Astrocyte (in vitro differentiated cells and primary cell): Measurements from ENCODE around the gene NKAIN1. TPM values are rescaled to one million over a fixed set of nuclear protein-coding genes. Genes with fewer than 3 reads are reported as not detected.
A peak's percentile ranks its signal among the peaks of the same experiment; 100 is the strongest.

Source experiments
- DNase-seq: peaks from one replicate; pipeline ENCODE4 v3.0.0-alpha.2; 2010; ENCODE audit warnings: low read depth
- FAIRE-seq: peaks from 2 replicates; lab custom pipeline; 2011; peaks lifted over from hg19 to GRCh38; lab: Jason Lieb, UNC
- H2AFZ ChIP-seq: 2 replicates; pipeline ENCODE4 v1.6.0; 2012; ENCODE audit warnings: low read depth, low read length, inconsistent platforms
- H3K27ac ChIP-seq: 2 replicates; pipeline ENCODE4 v1.5.1; 2011; ENCODE audit warnings: low read depth, low read length, inconsistent platforms
- H3K27me3 ChIP-seq: 2 replicates; pipeline ENCODE4 v1.6.0; 2011; ENCODE audit warnings: low read length, inconsistent platforms; ENCODE audit not compliant: insufficient read depth
- H3K36me3 ChIP-seq: 2 replicates; pipeline ENCODE4 v1.5.1; 2011; ENCODE audit warnings: low read length, inconsistent platforms; ENCODE audit not compliant: insufficient read depth
- H3K4me1 ChIP-seq: 2 replicates; pipeline ENCODE4 v1.5.1; 2011; ENCODE audit warnings: low read length, inconsistent platforms; ENCODE audit not compliant: insufficient read depth
- H3K4me2 ChIP-seq: 2 replicates; pipeline ENCODE4 v1.6.0; 2012; ENCODE audit warnings: low read length, inconsistent platforms
- H3K4me3 ChIP-seq: 2 replicates; pipeline ENCODE4 v1.5.1; 2011; ENCODE audit warnings: low read depth, mild to moderate bottlenecking, low read length, inconsistent platforms; ENCODE audit not compliant: insufficient read depth
- H3K79me2 ChIP-seq: 2 replicates; pipeline ENCODE4 v1.6.0; 2012; ENCODE audit warnings: mild to moderate bottlenecking, low read length, inconsistent platforms; ENCODE audit not compliant: insufficient read depth
- H3K9ac ChIP-seq: 2 replicates; pipeline ENCODE4 v1.6.0; 2012; ENCODE audit warnings: mild to moderate bottlenecking, low read length, inconsistent platforms
- H3K9me3 ChIP-seq: 2 replicates; pipeline ENCODE4 v1.5.1; 2012; ENCODE audit warnings: low read depth, mild to moderate bottlenecking, low read length, inconsistent platforms; ENCODE audit not compliant: insufficient read depth
- H4K20me1 ChIP-seq: 2 replicates; pipeline ENCODE4 v1.6.0; 2012; ENCODE audit warnings: low read length, inconsistent platforms; ENCODE audit not compliant: insufficient read depth
- H3K27ac Mint-ChIP-seq: one replicate; pipeline ENCODE4 v1.8.0; 2021; ENCODE audit warnings: mild to moderate bottlenecking, mixed read lengths; ENCODE audit not compliant: unreplicated experiment
- H3K27me3 Mint-ChIP-seq: one replicate; pipeline ENCODE4 v1.8.0; 2021; ENCODE audit warnings: low read depth, mixed read lengths; ENCODE audit not compliant: unreplicated experiment
- H3K36me3 Mint-ChIP-seq: one replicate; pipeline ENCODE4 v1.8.0; 2021; ENCODE audit warnings: low read depth, mixed read lengths; ENCODE audit not compliant: unreplicated experiment
- H3K4me1 Mint-ChIP-seq: one replicate; pipeline ENCODE4 v1.8.0; 2021; ENCODE audit warnings: low read depth, mixed read lengths; ENCODE audit not compliant: unreplicated experiment
- H3K4me3 Mint-ChIP-seq: one replicate; pipeline ENCODE4 v1.8.0; 2021; ENCODE audit warnings: mild to moderate bottlenecking, moderate library complexity, mixed read lengths; ENCODE audit not compliant: unreplicated experiment
- H3K9me3 Mint-ChIP-seq: one replicate; pipeline ENCODE4 v1.8.0; 2021; ENCODE audit warnings: mild to moderate bottlenecking, mixed read lengths; ENCODE audit not compliant: unreplicated experiment
- EZH2 ChIP-seq: IDR thresholded peaks from 2 replicates; pipeline ENCODE4 v1.6.1; 2012; ENCODE audit warnings: mild to moderate bottlenecking, low read length, inconsistent platforms; ENCODE audit not compliant: insufficient read depth
- total RNA-seq: library from RNA; stranded (reverse); gene quantifications from 2 replicates; pipeline ENCODE4 v1.2.1, GENCODE V29; 2021
- TF ChIP-seq, protein P1 (sequence below): IDR thresholded peaks from 2 replicates; pipeline ENCODE4 v1.5.1; 2011; ENCODE audit warnings: low read depth, mild to moderate bottlenecking, inconsistent platforms, low read length, moderate library complexity; ENCODE audit not compliant: insufficient read depth

NKAIN1 gene
- total RNA-seq, 1 donor from 2014 or later = 5.6 TPM

- no peaks in the 10 kb centered on the region for H3K79me2 ChIP-seq
- no peaks in the 10 kb centered on the region for H4K20me1 ChIP-seq
- H3K4me1 Mint-ChIP-seq = peaks cover 2% of the 10 kb centered on the region
- no peaks in the 10 kb centered on the region for H3K9me3 ChIP-seq
- H3K9ac ChIP-seq = peak overlapping the region; percentile 72
- peak; percentile 49 for DNase-seq
- H2AFZ ChIP-seq = peak overlapping the region; percentile 57
- FAIRE-seq = no peak
- peaks cover 3% of the 10 kb centered on the region for H3K27me3 Mint-ChIP-seq
- H3K27ac Mint-ChIP-seq = peak overlapping the region; percentile 84
- H3K4me2 ChIP-seq = peak overlapping the region; percentile 83
- no peaks in the 10 kb centered on the region for H3K27me3 ChIP-seq
- peak overlapping the region; percentile 56 for H3K4me3 ChIP-seq
- no peaks in the 10 kb centered on the region for H3K9me3 Mint-ChIP-seq
- H3K4me1 ChIP-seq = peaks cover 11% of the 10 kb centered on the region
- H3K4me3 Mint-ChIP-seq = peak overlapping the region; percentile 90
- TF ChIP-seq, protein P1, sequence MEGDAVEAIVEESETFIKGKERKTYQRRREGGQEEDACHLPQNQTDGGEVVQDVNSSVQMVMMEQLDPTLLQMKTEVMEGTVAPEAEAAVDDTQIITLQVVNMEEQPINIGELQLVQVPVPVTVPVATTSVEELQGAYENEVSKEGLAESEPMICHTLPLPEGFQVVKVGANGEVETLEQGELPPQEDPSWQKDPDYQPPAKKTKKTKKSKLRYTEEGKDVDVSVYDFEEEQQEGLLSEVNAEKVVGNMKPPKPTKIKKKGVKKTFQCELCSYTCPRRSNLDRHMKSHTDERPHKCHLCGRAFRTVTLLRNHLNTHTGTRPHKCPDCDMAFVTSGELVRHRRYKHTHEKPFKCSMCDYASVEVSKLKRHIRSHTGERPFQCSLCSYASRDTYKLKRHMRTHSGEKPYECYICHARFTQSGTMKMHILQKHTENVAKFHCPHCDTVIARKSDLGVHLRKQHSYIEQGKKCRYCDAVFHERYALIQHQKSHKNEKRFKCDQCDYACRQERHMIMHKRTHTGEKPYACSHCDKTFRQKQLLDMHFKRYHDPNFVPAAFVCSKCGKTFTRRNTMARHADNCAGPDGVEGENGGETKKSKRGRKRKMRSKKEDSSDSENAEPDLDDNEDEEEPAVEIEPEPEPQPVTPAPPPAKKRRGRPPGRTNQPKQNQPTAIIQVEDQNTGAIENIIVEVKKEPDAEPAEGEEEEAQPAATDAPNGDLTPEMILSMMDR = no peak
- TF ChIP-seq EZH2 = no peak
- H3K27ac ChIP-seq = peak overlapping the region; percentile 73
- no peaks in the 10 kb centered on the region for H3K36me3 ChIP-seq
- H3K36me3 Mint-ChIP-seq = peaks cover 3% of the 10 kb centered on the region
These were observed 84.4 kb downstream of the NKAIN1 start for GRCh38 chr1:31155216-31155806.

GRCh38 chr1:31154632-31155215, 85.0 kb downstream of the NKAIN1 start:
- Histone ChIP-seq H4K20me1 (no peaks in the 10 kb centered on the region), H3K79me2 (no peaks in the 10 kb centered on the region), H3K4me2 (peak overlapping the region; percentile 89), H3K36me3 (no peaks in the 10 kb centered on the region), H3K4me1 (peaks cover 11% of the 10 kb centered on the region), H3K9me3 (no peaks in the 10 kb centered on the region), H3K27ac (peak overlapping the region; percentile 84), H3K4me3 (peak overlapping the region; percentile 62), H3K9ac (peak overlapping the region; percentile 87), H3K27me3 (no peaks in the 10 kb centered on the region), H2AFZ (peak overlapping the region; percentile 93)
- peaks cover 3% of the 10 kb centered on the region for H3K36me3 Mint-ChIP-seq
- peak overlapping the region; percentile 79 for H3K4me3 Mint-ChIP-seq
- no peaks in the 10 kb centered on the region for H3K9me3 Mint-ChIP-seq
- FAIRE-seq = no peak
- DNase-seq = peak; percentile 41
- H3K27ac Mint-ChIP-seq = peak overlapping the region; percentile 92
- no peak for TF ChIP-seq EZH2
- TF ChIP-seq, protein P1 = no peak
- peaks cover 2% of the 10 kb centered on the region for H3K4me1 Mint-ChIP-seq
- H3K27me3 Mint-ChIP-seq = peaks cover under 1% of the 10 kb centered on the region
